ENCODE measurements around the gene NFKB1.

Gene NFKB1

GRCh38 chr4:102620697-102621497 is 119.7 kb downstream of the NFKB1 start:
- Histone ChIP-seq H3K4me2 (peak overlapping the region; percentile 61), H3K9ac (no peak overlapping the region), H3K27me3 (ENCODE audit: insufficient read depth, low read depth) (no peaks in the 10 kb centered on the region), H3K79me2 (ENCODE audit: insufficient read depth, low read depth) (no peaks in the 10 kb centered on the region), H3K36me3 (ENCODE audit: insufficient read depth) (no peaks in the 10 kb centered on the region), H3K4me1 (ENCODE audit: low read depth, poor library complexity, severe bottlenecking) (peaks cover 43% of the 10 kb centered on the region), H2AFZ (ENCODE audit: low read depth) (peak overlapping the region; percentile 47; the same call in 1 of the 2 replicates), H3K27ac (peak overlapping the region; percentile 27; the same call in 1 of the 2 replicates), H3K4me3 (IDR thresholded peaks at IDR 0.05; ENCODE audit: insufficient read depth, low read depth, low read length) (no peak overlapping the region), H4K20me1 (ENCODE audit: insufficient read depth) (no peaks in the 10 kb centered on the region)
- TF ChIP-seq CTCF (conservative IDR thresholded peaks at IDR 0.05; ENCODE audit: low read depth, low read length) = peak; percentile 89

DNA sequence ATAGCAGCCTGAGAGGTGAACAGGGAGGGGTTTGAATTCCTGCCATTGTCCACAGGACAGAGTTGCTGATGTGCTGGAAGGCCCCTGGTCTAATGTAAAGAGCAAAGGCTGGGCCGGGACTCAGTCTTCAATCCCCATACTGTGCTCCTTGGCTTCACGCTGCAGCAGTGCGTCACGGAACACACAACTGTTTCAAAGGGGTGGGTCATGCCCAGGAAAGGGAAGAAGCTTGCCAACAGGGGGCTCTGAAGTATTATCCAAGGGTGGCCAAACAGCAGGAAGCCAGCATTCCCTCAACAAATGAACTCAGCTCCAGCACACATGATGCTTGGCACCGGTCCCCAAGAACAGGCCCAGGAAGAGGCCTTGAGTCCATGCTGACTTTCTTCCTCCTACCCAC is 122.5 kb downstream of the NFKB1 start:
- no peak overlapping the region for H3K9ac ChIP-seq
- no peaks in the 10 kb centered on the region for H3K79me2 ChIP-seq (ENCODE audit: insufficient read depth, low read depth)
- no peak overlapping the region for H3K4me3 ChIP-seq (IDR thresholded peaks at IDR 0.05; ENCODE audit: insufficient read depth, low read depth, low read length)
- H2AFZ ChIP-seq (ENCODE audit: low read depth) = no peak overlapping the region
- H4K20me1 ChIP-seq (ENCODE audit: insufficient read depth) = no peaks in the 10 kb centered on the region
- no peak overlapping the region for H3K4me2 ChIP-seq
- no peaks in the 10 kb centered on the region for H3K27me3 ChIP-seq (ENCODE audit: insufficient read depth, low read depth)
- H3K36me3 ChIP-seq (ENCODE audit: insufficient read depth) = no peaks in the 10 kb centered on the region
- H3K4me1 ChIP-seq (ENCODE audit: low read depth, poor library complexity, severe bottlenecking) = peaks cover 34% of the 10 kb centered on the region
- H3K27ac ChIP-seq = no peak overlapping the region
- TF ChIP-seq CTCF (conservative IDR thresholded peaks at IDR 0.05; ENCODE audit: low read depth, low read length) = peak; percentile 24; the same call in 1 of the 2 replicates

DNA sequence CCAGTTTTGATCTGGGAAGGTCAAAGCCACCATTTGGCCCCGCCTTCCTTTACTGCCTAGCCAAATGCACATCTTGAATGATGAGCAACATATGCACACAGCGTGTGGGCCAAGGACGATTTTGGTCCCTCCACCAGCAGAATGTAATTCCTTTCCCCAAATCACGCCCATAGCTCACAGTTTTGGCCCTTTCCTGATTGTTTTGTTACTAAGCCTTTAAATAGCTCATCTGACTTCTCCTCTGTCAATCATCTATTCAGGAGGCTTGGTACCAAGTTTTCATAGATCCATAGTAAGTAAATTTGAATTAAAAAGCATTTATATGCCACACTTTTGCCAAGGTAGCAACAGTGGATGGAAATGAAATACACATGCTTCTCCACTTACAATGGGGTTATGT is 123.3 kb downstream of the NFKB1 start:
- no peak for TF ChIP-seq CTCF (conservative IDR thresholded peaks at IDR 0.05; ENCODE audit: low read depth, low read length)
- no peak overlapping the region for H2AFZ ChIP-seq (ENCODE audit: low read depth)
- no peaks in the 10 kb centered on the region for H3K27me3 ChIP-seq (ENCODE audit: insufficient read depth, low read depth)
- peaks cover 25% of the 10 kb centered on the region for H3K4me1 ChIP-seq (ENCODE audit: low read depth, poor library complexity, severe bottlenecking)
- no peaks in the 10 kb centered on the region for H4K20me1 ChIP-seq (ENCODE audit: insufficient read depth)
- no peak overlapping the region for H3K9ac ChIP-seq
- no peak overlapping the region for H3K27ac ChIP-seq
- no peaks in the 10 kb centered on the region for H3K79me2 ChIP-seq (ENCODE audit: insufficient read depth, low read depth)
- no peaks in the 10 kb centered on the region for H3K36me3 ChIP-seq (ENCODE audit: insufficient read depth)
- H3K4me3 ChIP-seq (IDR thresholded peaks at IDR 0.05; ENCODE audit: insufficient read depth, low read depth, low read length) = no peak overlapping the region
- no peak overlapping the region for H3K4me2 ChIP-seq

- 0 out of 2 replicates have a peak, but pooled peaks have one; percentile 6 for TF ChIP-seq CTCF (conservative IDR thresholded peaks at IDR 0.05; ENCODE audit: low read depth, low read length)
Observed at GRCh38 chr4:102625232-102625930, 124.2 kb downstream of the NFKB1 start.

More at GRCh38 chr4:102625232-102625930, 124.2 kb downstream of the NFKB1 start:
- Histone ChIP-seq H3K4me1 (ENCODE audit: low read depth, poor library complexity, severe bottlenecking) (peaks cover 18% of the 10 kb centered on the region), H3K27ac (no peak overlapping the region), H3K79me2 (ENCODE audit: insufficient read depth, low read depth) (no peaks in the 10 kb centered on the region), H3K27me3 (ENCODE audit: insufficient read depth, low read depth) (no peaks in the 10 kb centered on the region), H3K4me3 (IDR thresholded peaks at IDR 0.05; ENCODE audit: insufficient read depth, low read depth, low read length) (no peak overlapping the region), H3K36me3 (ENCODE audit: insufficient read depth) (no peaks in the 10 kb centered on the region), H3K4me2 (no peak overlapping the region), H2AFZ (ENCODE audit: low read depth) (no peak overlapping the region), H4K20me1 (ENCODE audit: insufficient read depth) (no peaks in the 10 kb centered on the region), H3K9ac (no peak overlapping the region)

Data from KMS-11 (cell line).